Measurements from ENCODE around the gene RMI2. TPM values are rescaled to one million over a fixed set of nuclear protein-coding genes. Genes with fewer than 3 reads are reported as not detected.

The RMI2 gene
- 2.1 and 5.1 TPM in 2 replicates for total RNA-seq

GRCh38 chr16:11345040-11345862 lies at the start of gene RMI2:
Gene RMI2 (plus strand): TSS chr16:11345459. CDS start chr16:11345472, 13 bp downstream.

Other genes starting within 250 kb of the RMI2 start
- gene SOCS1, start 89.3 kb upstream of the RMI2 start, total RNA-seq = 6.8 and 8.4 TPM in 2 replicates
- not detected in 2 replicates for gene TNP2, start 76.1 kb upstream of the RMI2 start, total RNA-seq
- gene PRM3, start 71.8 kb upstream of the RMI2 start, total RNA-seq = not detected in 2 replicates
- not detected in 2 replicates for gene PRM2, start 69.0 kb upstream of the RMI2 start, total RNA-seq
- gene PRM1, start 64.1 kb upstream of the RMI2 start, total RNA-seq = not detected in 2 replicates
- gene LITAF, start 241.5 kb downstream of the RMI2 start, total RNA-seq = 15.0 and 24.3 TPM in 2 replicates